Stimulated activated CD4-positive, alpha-beta T cell treated with anti-CD3 and anti-CD28 coated beads, Interleukin-15, amount 100 ng/mL, for 24 hours (primary cell): ENCODE results near the gene RMC1.
A peak's percentile ranks its signal among the peaks of the same experiment; 100 is the strongest.
"Not testable (repeated sequence)": the region's sequence is repeated elsewhere in the genome, so short reads cannot be mapped to it uniquely, and the experiment has no call there.

ENCODE experiments used
- DNase-seq: peaks from one replicate; pipeline ENCODE4 v3.0.0-alpha.2; 2020

Gene RMC1

GRCh38 chr18:23567671-23568070 lies 64.4 kb downstream of the RMC1 start:
- no peak for DNase-seq

GRCh38 chr18:23568281-23569138 lies 65.2 kb downstream of the RMC1 start:
- no peak for DNase-seq

GRCh38 chr18:23569299-23570063 lies 66.2 kb downstream of the RMC1 start:
- DNase-seq = no peak

GRCh38 chr18:23570912-23571504 lies 67.7 kb downstream of the RMC1 start:
- no peak for DNase-seq

- DNase-seq = no peak
Measured at GRCh38 chr18:23572012-23572411, 68.7 kb downstream of the RMC1 start.

- DNase-seq = no peak
Measured at GRCh38 chr18:23572570-23572969, 69.3 kb downstream of the RMC1 start.

GRCh38 chr18:23573020-23573419 lies 69.7 kb downstream of the RMC1 start:
- no peak for DNase-seq

- peak; percentile 54 for DNase-seq
Measured at GRCh38 chr18:23573626-23574431, 70.5 kb downstream of the RMC1 start.

GRCh38 chr18:23574611-23575308 lies 71.4 kb downstream of the RMC1 start:
- DNase-seq = no peak

- DNase-seq = no peak
Measured at GRCh38 chr18:23575309-23575651, 72.0 kb downstream of the RMC1 start.

GRCh38 chr18:23577521-23577920 lies 74.2 kb downstream of the RMC1 start:
- not testable (repeated sequence) for DNase-seq

GRCh38 chr18:23578067-23578701 lies 74.9 kb downstream of the RMC1 start:
- no peak for DNase-seq

- no peak for DNase-seq
Measured at GRCh38 chr18:23578891-23579653, 75.8 kb downstream of the RMC1 start.

GRCh38 chr18:23580677-23581367 lies 77.5 kb downstream of the RMC1 start:
- no peak for DNase-seq
